Stimulated activated CD4-positive, alpha-beta T cell treated with anti-CD3 and anti-CD28 coated beads, Interleukin-1b, Interleukin-23, amount 100 ng/mL, for 1 hour (primary cell): Measurements from ENCODE around the gene MRPS2.
"Not testable (repeated sequence)": the region's sequence is repeated elsewhere in the genome, so short reads cannot be mapped to it uniquely, and the experiment has no call there.

ENCODE experiments used
- DNase-seq, 2 donors: peaks; one replicate each; pipeline ENCODE4 v3.0.0-alpha.2; 2020; ENCODE audit warnings: low read depth in 2 of 2

Gene MRPS2

DNA sequence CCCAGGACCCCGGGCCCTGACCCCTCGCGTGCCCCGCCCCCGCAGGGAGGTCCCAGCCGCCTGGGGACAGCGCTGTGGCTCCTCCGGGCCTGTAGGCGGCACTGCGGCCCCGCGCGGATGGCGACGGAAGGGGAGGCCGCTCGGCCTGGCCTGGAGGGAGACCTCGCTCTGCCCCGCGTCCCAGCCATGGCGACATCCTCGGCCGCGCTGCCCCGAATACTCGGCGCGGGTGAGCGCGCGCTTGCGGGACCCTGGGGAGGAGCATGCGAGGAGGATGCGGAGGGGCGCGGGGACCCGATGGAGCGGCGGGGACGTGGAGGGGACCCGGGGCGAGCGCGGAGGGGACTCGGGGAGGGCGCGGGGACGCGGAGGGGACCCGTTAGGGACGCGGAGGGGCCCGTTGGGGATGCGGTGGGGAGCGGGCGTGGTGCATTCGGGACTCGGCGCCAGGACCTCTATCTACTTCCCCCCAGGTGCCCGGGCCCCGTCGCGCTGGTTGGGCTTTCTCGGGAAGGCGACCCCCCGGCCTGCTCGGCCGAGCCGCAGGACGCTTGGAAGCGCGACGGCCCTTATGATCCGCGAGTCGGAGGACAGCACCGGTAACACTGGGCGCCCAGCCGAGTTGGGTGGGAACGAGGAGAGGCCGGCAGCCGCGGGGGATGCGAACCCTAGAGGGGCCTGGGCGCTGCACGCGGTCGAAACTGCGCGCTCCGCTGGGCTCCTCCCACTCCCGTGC lies at the start of gene MRPS2:
Gene MRPS2, plus strand, starts transcription at position 158 of the 736 bp plus-strand sequence. Its CDS starts 29 bp downstream, at position 187.
- DNase-seq, result peak; percentile 63 to 66

GRCh38 chr9:135450956-135451355 lies 49.5 kb upstream of the MRPS2 start:
- DNase-seq, result no peak

- not testable (repeated sequence) for DNase-seq
Measured at GRCh38 chr9:135451909-135452308, 48.6 kb upstream of the MRPS2 start.

GRCh38 chr9:135454737-135455136 lies 45.7 kb upstream of the MRPS2 start:
- DNase-seq, result no peak

- no peak for DNase-seq
Measured at GRCh38 chr9:135455401-135456030, 45.0 kb upstream of the MRPS2 start.

GRCh38 chr9:135456436-135457104 lies 43.9 kb upstream of the MRPS2 start:
- no peak for DNase-seq

GRCh38 chr9:135458478-135458877 lies 42.0 kb upstream of the MRPS2 start:
- not testable (repeated sequence) for DNase-seq

- DNase-seq, result no peak
Measured at GRCh38 chr9:135461936-135462335, 38.5 kb upstream of the MRPS2 start.

DNA sequence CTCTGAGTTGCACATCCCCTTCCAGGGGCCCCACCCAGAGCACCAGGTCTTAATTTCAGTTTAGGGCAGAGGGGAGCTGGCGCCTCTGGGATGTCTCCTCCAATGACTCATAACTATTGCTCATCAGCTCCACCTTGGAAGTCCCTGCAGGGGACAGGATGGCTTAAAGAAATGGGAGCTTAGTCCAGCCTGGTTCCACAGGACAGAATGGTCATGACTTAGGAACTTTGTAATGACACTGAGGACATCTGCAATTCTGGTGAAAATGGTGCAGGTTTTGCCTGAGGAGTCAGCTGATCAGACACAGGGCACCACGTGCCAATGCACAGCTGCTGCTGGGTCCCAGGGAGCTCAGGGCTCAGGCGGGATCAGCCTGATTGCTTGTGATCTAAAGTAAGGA lies 37.3 kb upstream of the MRPS2 start:
- DNase-seq, result no peak

- DNase-seq, result no peak
Measured at GRCh38 chr9:135464181-135464580, 36.3 kb upstream of the MRPS2 start.

DNA sequence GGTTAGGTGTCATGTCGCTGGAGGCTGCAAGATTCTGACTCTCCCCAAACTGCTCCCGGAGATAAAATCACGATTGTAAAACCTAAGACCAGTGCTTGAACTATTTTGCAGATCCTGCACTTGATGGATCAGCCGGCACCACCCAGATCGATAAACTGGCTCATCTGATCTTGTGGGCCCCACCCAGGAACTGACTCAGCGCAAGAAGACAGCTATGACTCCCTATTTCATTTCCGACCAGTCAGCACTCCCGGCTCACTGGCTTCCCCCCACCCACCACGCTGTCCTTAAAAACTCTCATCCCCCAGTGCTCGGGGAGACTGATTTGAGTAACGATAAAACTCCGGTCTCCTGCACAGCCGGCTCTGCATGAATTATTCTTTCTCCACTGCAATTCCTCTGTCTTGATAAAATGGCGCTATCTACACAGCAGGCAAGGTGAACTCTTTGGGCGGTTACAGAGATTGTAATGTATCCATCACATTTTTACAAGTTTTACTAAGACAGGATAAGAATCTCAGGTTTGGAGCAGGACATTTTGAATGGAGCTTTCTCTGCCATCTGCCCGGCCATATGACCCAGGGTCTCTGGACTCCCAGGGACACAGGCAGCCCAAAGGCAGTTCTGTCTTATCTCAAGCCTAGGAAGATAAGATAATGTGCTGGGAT lies 31.5 kb upstream of the MRPS2 start:
- DNase-seq, result peak in 1 of 2 donors; percentile 11

- no peak for DNase-seq
Measured at GRCh38 chr9:135471791-135472640, 28.5 kb upstream of the MRPS2 start.

DNA sequence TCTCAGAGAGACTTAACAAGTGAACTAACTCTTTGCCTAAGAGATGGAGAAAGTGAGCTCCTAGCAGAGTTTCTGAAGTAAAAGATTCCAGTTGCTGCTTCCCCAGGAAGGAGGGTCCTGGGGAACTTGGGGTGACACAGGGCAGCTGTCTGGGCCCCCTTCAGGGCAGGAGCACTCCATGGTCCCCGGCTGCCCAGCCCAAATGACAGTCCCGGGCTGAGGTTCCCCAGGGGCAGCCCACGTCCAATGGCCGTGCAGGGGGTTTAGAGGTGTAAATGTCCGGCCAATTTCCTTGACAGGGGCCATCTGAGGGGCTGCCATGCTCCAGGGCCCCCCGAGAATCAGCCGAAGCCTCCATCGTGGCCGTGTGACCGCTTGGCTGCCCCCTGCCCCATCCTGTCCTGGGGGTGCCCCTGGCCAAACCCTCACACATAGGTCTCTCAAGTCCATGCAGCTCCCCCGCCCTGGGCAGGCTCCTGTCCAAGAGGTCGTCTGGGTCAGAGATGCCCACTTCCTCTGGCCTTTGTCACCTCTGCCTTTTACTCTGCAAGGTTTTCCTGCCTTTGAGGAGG lies 26.4 kb upstream of the MRPS2 start:
- DNase-seq, result no peak

DNA sequence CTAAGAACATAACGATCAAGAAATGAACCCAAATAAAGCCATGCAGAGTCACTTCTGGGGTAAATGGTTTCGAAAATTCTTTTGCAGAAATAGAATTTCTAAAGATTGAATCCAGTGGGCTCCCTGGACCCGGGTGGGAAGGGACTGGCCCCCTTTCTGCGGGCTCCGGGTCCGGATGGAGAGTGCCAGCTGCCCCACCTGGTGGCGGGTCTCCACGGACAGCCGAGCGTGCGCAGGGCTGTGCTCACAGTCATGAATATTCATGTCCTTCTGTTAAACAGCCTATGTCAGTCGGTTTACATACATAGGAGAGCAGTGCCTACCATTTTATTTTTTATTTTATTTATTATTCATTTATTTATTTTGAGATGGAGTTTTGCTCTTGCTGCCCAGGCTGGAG lies 25.6 kb upstream of the MRPS2 start:
- no peak for DNase-seq

GRCh38 chr9:135476561-135477355 lies 23.7 kb upstream of the MRPS2 start:
- no peak for DNase-seq

DNA sequence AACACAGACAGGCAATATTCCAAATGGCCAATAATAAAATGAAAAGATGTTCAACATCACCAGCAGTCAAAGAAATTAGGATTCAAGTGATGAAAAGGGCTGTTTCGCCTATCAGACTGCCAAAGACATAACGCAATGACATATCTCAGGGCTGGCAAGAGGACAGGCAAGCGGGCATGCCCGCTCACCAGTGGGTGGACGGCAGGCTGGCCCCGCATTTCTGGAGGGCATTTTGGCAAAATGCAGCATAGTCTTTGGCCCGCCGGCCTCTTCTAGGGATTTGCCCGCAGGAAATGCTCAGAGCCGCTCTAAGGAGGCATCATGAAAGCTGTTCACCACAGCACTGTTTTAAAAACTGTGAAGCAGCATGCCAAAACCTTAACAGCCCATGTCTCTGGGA lies 22.3 kb upstream of the MRPS2 start:
- DNase-seq, result no peak

DNA sequence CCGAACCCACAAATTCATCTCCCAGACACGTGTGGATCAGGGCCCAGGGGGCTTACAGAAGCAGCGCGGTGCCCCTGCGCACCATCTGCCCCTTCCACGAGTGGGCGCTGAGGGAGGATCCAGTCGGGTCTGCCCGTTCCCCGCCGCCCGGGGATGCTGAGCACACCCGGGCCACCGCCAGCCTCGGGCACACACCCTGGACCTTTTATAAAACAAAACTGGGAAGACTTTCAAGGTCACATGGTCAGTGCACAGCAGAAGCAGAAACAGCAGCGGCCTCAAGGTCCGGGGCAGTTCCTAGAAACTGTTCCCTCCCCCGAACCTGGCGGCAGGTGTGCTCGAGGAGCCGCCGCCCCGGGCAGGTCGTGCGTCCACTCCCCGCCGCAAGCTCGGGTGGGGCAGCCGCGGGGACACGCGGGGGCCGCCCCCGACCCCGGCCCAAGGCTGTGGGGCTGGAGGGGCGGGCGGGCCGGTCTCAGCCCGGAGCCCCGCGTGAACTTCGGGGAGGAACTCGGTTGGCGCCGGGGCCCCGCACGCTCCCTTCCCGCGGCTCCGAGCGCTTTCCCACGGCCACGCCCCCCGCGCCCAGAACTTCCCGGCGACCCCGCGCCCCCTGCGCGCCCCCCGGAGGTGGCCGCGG lies 21.5 kb upstream of the MRPS2 start:
- no peak for DNase-seq

- DNase-seq, result no peak
Measured at GRCh38 chr9:135479469-135480052, 20.9 kb upstream of the MRPS2 start, which contains the start of gene PPP1R26. Gene PPP1R26, plus strand, starts transcription at chr9:135479782. Its CDS starts 4,729 bp downstream, at chr9:135484511.
